Upper lobe of right lung (tissue), 1 donor: ENCODE data around the gene ZNF407. TPM values are rescaled to one million over a fixed set of nuclear protein-coding genes. Genes with fewer than 3 reads are reported as not detected.

Source experiments
- ATAC-seq: fragments of 200-7000 bp; cut with Tn5 transposase; one replicate; pipeline ENCODE4 v1.9.1; 2020; ENCODE audit warnings: mild to moderate bottlenecking, moderate library complexity
- DNase-seq: peaks from one replicate; pipeline ENCODE4 v3.0.0-alpha.2; 2020
- H3K27ac ChIP-seq: fragments of 200-600 bp; one replicate; pipeline ENCODE4 v1.8.0; 2022
- H3K27me3 ChIP-seq: fragments of 200-600 bp; one replicate; pipeline ENCODE4 v1.8.0; 2022; ENCODE audit warnings: mild to moderate bottlenecking
- H3K36me3 ChIP-seq: fragments of 200-600 bp; one replicate; pipeline ENCODE4 v1.8.0; 2022
- H3K4me1 ChIP-seq: fragments of 200-600 bp; one replicate; pipeline ENCODE4 v1.8.0; 2022
- H3K4me3 ChIP-seq: fragments of 200-600 bp; one replicate; pipeline ENCODE4 v1.8.0; 2022; ENCODE audit warnings: mild to moderate bottlenecking
- H3K9me3 ChIP-seq: fragments of 200-600 bp; one replicate; pipeline ENCODE4 v1.8.0; 2022
- intact Hi-C: fragments of 100-400 bp; cut with DNase I; formaldehyde crosslinking; loops from one replicate; pipeline ENCODE4 v1.11.0; 2022
- total RNA-seq: library from RNA; stranded (reverse); fragmentation: NEBNext Ultra II Directional; extraction: Animal tissue kit (Norgen Biotek cat#: 25700); gene quantifications from one replicate; pipeline ENCODE4 v1.2.1, GENCODE V29; 2021
- TF ChIP-seq, protein P1 (sequence below): fragments of 200-600 bp; IDR thresholded peaks from one replicate; pipeline ENCODE4 v1.8.0; 2022; ENCODE audit warnings: antibody characterized with exemption
- donor health status: DM: no; HTN: yes; CAD: no; lungs with severe emphysema.

The ZNF407 gene
- total RNA-seq, 1 donor from 2014 or later: 18.4 TPM

DNA sequence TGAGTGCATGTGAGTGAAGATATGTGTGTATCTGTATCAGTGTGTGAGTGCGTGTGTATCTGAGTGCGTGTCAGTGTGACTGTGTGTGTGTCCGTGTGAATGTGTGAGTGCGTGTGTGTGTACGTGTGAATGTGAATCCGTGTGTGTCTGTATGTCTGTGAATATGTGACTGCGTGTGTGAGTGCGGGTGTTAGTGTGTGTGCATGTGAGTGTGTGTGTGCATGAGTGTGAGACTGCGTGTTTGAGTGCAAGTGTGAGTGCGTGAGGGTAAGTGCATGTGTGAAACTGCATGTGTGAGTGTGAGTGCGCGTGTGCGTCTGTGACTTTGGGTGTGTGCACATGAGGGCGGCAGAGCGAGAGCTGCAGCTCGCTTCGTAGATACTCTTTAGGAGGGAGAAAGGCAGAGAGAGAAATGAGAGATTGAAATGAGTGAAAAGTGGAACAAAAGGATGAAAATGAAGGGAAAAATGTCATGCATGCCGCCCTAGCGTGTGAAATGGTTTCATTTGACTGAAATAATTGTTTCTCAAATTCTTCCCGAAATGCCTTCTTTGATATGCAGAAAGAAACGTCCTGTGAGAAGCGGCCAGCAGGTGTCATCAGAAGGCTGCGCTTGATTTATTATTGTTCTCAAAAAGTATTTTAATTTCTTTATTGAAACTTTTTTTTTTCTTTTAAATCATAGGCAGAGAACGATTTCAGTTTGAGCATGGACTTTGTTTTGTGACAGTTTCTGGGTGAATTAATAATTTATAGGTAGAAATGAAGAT, 25.6 kb downstream of the ZNF407 start:
- Histone ChIP-seq H3K4me3 (no peak overlapping the region), H3K36me3 (no peaks in the 10 kb centered on the region), H3K4me1 (no peaks in the 10 kb centered on the region), H3K27me3 (no peaks in the 10 kb centered on the region), H3K27ac (no peak overlapping the region), H3K9me3 (no peaks in the 10 kb centered on the region)
- TF ChIP-seq, protein P1, sequence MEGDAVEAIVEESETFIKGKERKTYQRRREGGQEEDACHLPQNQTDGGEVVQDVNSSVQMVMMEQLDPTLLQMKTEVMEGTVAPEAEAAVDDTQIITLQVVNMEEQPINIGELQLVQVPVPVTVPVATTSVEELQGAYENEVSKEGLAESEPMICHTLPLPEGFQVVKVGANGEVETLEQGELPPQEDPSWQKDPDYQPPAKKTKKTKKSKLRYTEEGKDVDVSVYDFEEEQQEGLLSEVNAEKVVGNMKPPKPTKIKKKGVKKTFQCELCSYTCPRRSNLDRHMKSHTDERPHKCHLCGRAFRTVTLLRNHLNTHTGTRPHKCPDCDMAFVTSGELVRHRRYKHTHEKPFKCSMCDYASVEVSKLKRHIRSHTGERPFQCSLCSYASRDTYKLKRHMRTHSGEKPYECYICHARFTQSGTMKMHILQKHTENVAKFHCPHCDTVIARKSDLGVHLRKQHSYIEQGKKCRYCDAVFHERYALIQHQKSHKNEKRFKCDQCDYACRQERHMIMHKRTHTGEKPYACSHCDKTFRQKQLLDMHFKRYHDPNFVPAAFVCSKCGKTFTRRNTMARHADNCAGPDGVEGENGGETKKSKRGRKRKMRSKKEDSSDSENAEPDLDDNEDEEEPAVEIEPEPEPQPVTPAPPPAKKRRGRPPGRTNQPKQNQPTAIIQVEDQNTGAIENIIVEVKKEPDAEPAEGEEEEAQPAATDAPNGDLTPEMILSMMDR: peak; percentile 38
- DNase-seq (no peak), ATAC-seq (peak; percentile 16)
- intact Hi-C loops: no loop called here

DNA sequence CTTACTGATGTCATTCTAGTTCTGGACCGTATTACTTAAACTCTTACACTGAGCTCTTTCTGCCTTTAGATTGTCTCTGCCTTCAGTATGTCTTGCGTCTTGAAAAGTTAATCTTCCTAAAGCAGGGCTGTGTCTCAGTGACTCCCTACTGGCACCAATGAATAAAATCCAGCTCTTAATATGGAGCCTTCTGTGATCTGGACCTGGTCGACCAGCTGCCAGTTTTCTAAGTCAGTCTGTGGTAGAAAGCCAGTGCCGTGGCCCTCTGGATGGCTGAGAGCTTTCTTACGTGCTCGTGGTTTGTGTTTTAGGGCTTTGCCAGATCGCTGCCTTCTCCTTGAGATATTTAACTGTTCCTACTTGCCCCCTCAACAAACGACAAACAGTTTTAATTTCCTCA, 26.8 kb downstream of the ZNF407 start:
- DNase-seq: no peak
- TF ChIP-seq, protein P1: no peak
- Histone ChIP-seq H3K9me3 (no peaks in the 10 kb centered on the region), H3K27ac (no peak overlapping the region), H3K4me3 (no peak overlapping the region), H3K27me3 (no peaks in the 10 kb centered on the region), H3K4me1 (no peaks in the 10 kb centered on the region), H3K36me3 (no peaks in the 10 kb centered on the region)
- ATAC-seq: no peak
- intact Hi-C loops: no loop called here

DNA sequence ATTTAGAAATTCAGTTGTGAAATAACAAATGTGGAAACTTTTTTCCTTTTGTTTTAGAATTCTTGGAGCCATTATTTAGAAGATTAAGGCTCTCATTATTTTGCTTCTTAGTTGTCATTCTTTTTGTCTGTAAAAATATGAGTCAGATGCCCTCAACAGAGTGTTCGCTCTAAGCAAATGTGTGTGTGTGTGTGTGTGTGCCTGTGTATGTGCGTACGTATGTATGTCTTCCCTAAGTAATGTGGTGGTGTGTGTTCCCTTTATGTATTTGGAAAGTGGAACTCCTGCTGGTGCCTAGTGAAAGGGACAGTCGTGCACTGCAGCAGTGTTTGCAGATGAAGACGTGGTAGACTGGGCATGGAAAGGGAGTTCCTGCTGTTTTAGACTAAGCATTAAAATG, 27.5 kb downstream of the ZNF407 start:
- H3K4me3 ChIP-seq: no peak overlapping the region
- no peaks in the 10 kb centered on the region for H3K4me1 ChIP-seq
- TF ChIP-seq, protein P1: no peak
- H3K27ac ChIP-seq: no peak overlapping the region
- H3K36me3 ChIP-seq: no peaks in the 10 kb centered on the region
- DNase-seq: no peak
- intact Hi-C loops: no loop called here
- no peaks in the 10 kb centered on the region for H3K27me3 ChIP-seq
- no peak for ATAC-seq
- no peaks in the 10 kb centered on the region for H3K9me3 ChIP-seq

DNA sequence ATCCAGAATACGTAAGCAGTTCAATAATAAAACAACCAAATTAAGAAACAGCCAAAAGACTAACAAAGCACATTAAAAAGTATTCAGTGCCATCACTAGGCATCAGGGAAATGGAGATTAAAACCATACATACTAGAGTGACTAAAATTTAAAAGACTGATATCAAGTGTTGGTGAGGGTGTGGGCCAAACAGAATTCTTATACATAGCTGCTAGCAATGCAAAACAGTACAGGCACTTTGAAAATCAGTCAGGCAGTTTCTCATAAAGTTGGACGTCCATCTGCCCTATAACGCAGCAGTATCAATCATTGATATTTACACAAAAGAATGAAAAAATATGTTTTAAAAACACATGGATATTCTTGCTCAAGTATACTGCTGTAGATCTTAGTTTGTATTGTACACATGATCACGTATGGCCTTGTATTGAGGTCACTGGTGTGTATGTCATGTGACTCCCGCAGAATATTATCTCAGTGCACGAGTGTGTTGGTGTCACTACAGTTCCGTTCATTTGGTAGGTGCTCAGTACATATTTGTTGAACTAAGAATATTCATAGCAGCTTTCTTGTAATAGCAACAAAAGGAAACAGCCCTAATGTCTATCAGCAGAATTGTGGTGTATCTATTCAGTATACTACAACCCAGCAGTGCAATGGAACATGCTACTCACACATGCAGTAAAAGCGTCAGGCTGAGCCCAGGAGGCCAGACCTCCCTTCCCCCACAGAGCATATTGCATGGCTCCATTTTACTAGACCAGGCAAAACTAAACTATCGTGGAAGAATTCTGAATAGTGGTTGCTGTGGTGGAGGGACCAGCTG, 28.6 kb downstream of the ZNF407 start:
- intact Hi-C loops: no loop called here
- Histone ChIP-seq H3K9me3 (no peaks in the 10 kb centered on the region), H3K4me3 (no peak overlapping the region), H3K27me3 (no peaks in the 10 kb centered on the region), H3K36me3 (no peaks in the 10 kb centered on the region), H3K4me1 (no peaks in the 10 kb centered on the region), H3K27ac (no peak overlapping the region)
- no peak for ATAC-seq
- TF ChIP-seq, protein P1: no peak
- no peak for DNase-seq

DNA sequence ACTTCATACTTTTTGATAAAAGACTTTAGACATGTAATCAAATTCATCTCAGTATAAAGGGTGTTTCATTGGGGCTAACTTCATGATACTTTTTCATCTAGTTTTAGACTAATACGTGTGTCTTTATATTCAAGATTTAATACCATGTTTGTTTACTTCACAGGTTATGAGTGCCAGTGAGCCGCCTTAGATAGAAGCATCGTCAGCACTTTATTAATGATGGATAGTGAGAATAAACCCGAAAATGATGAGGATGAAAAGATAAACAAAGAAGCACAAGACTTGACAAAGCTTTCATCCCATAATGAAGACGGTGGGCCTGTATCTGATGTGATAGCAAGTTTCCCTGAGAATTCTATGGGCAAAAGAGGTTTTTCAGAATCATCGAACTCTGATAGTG, 33.1 kb downstream of the ZNF407 start:
- H3K27ac ChIP-seq: no peak overlapping the region
- peaks cover 18% of the 10 kb centered on the region for H3K36me3 ChIP-seq
- H3K4me3 ChIP-seq: no peak overlapping the region
- DNase-seq (no peak), ATAC-seq (no peak)
- no peaks in the 10 kb centered on the region for H3K4me1 ChIP-seq
- no peaks in the 10 kb centered on the region for H3K9me3 ChIP-seq
- H3K27me3 ChIP-seq: no peaks in the 10 kb centered on the region
- TF ChIP-seq, protein P1: no peak
- intact Hi-C loops: no loop called here
